ENCODE measurements around the gene OR2Z1. TPM values are rescaled to one million over a fixed set of nuclear protein-coding genes. Genes with fewer than 3 reads are reported as not detected.
A peak's percentile ranks its signal among the peaks of the same experiment; 100 is the strongest.
"Not testable (repeated sequence)": the region's sequence is repeated elsewhere in the genome, so short reads cannot be mapped to it uniquely, and the experiment has no call there.

The OR2Z1 gene
- total and polyA plus RNA-seq, 2 experiments from 2014 or later: not detected

DNA sequence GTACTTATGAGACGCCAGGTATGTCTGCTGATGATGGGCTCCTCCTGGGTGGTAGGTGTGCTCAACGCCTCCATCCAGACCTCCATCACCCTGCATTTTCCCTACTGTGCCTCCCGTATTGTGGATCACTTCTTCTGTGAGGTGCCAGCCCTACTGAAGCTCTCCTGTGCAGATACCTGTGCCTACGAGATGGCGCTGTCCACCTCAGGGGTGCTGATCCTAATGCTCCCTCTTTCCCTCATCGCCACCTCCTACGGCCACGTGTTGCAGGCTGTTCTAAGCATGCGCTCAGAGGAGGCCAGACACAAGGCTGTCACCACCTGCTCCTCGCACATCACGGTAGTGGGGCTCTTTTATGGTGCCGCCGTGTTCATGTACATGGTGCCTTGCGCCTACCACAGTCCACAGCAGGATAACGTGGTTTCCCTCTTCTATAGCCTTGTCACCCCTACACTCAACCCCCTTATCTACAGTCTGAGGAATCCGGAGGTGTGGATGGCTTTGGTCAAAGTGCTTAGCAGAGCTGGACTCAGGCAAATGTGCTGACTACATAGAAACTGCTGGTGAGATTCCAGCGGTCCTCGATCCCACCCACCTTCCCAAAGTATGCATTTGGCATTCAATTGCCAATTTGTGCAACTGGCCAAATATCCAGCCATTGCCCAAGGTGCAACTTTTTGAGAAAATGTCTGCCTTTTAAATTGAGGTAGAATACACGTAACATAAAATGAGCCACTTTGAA, 10.2 kb downstream of the OR2Z1 start:
- peaks cover 13% of the 10 kb centered on the region for H3K27me3 Mint-ChIP-seq (ENCODE audit: insufficient read depth, low read depth, poor library complexity)
- no peak overlapping the region for H3K27ac Mint-ChIP-seq
- DNase-seq (ENCODE audit: low spot score) (peak; percentile 4), ATAC-seq (no peak)
- TF ChIP-seq, protein P1, sequence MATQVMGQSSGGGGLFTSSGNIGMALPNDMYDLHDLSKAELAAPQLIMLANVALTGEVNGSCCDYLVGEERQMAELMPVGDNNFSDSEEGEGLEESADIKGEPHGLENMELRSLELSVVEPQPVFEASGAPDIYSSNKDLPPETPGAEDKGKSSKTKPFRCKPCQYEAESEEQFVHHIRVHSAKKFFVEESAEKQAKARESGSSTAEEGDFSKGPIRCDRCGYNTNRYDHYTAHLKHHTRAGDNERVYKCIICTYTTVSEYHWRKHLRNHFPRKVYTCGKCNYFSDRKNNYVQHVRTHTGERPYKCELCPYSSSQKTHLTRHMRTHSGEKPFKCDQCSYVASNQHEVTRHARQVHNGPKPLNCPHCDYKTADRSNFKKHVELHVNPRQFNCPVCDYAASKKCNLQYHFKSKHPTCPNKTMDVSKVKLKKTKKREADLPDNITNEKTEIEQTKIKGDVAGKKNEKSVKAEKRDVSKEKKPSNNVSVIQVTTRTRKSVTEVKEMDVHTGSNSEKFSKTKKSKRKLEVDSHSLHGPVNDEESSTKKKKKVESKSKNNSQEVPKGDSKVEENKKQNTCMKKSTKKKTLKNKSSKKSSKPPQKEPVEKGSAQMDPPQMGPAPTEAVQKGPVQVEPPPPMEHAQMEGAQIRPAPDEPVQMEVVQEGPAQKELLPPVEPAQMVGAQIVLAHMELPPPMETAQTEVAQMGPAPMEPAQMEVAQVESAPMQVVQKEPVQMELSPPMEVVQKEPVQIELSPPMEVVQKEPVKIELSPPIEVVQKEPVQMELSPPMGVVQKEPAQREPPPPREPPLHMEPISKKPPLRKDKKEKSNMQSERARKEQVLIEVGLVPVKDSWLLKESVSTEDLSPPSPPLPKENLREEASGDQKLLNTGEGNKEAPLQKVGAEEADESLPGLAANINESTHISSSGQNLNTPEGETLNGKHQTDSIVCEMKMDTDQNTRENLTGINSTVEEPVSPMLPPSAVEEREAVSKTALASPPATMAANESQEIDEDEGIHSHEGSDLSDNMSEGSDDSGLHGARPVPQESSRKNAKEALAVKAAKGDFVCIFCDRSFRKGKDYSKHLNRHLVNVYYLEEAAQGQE (IDR thresholded peaks at IDR 0.05; ENCODE audit: unreplicated experiment): peak; percentile 54
- no peak for TF ChIP-seq JUNB (IDR thresholded peaks at IDR 0.05; ENCODE audit: unreplicated experiment)
- H3K36me3 Mint-ChIP-seq (ENCODE audit: low read depth): peaks cover 34% of the 10 kb centered on the region
- Histone ChIP-seq H3K36me3 (ENCODE audit: insufficient read depth) (no peaks in the 10 kb centered on the region), H3K4me2 (no peak overlapping the region), H3K4me3 (no peak overlapping the region), H3K79me2 (replicated peaks; ENCODE audit: insufficient read depth) (no peaks in the 10 kb centered on the region), H3K27ac (ENCODE audit: low read depth) (no peak overlapping the region), H4K20me1 (replicated peaks; ENCODE audit: insufficient read depth) (no peaks in the 10 kb centered on the region), H3K27me3 (ENCODE audit: insufficient read depth) (no peaks in the 10 kb centered on the region), H3K9me2 (ENCODE audit: insufficient read depth) (no peaks in the 10 kb centered on the region), H3F3A (replicated peaks; ENCODE audit: low read depth) (no peaks in the 10 kb centered on the region), H2AFZ (no peak overlapping the region), H3K4me1 (ENCODE audit: insufficient read depth) (no peaks in the 10 kb centered on the region)
- no peak overlapping the region for H3K4me3 Mint-ChIP-seq
- no peaks in the 10 kb centered on the region; the same call in 2 of the 3 replicates for H3K4me1 Mint-ChIP-seq
- peaks cover 89% of the 10 kb centered on the region for H3K9me3 Mint-ChIP-seq

DNA sequence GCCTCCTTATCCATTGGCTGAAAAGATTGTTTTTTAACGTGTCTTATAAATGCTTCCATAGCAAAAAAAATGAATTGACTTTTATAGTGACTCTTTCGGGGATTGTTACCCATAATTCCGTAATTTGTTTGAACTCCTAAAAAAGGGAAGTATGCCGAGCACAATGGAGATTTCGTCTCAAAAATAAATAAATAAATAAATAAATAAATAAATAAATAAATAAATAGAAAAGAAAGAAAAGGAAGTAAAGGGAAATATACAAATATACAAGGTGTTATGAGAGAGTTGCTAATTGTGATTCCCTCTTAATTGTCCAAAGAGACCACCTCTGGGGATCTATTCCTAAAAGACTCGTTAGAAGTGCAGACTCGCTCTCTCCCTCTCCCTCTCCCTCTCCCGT, 16.9 kb downstream of the OR2Z1 start:
- Histone ChIP-seq H3F3A (replicated peaks; ENCODE audit: low read depth) (no peaks in the 10 kb centered on the region), H2AFZ (no peak overlapping the region), H3K4me3 (no peak overlapping the region), H3K4me1 (ENCODE audit: insufficient read depth) (no peaks in the 10 kb centered on the region), H3K79me2 (replicated peaks; ENCODE audit: insufficient read depth) (no peaks in the 10 kb centered on the region), H3K4me2 (no peak overlapping the region), H3K27me3 (ENCODE audit: insufficient read depth) (no peaks in the 10 kb centered on the region), H3K27ac (ENCODE audit: low read depth) (no peak overlapping the region), H3K36me3 (ENCODE audit: insufficient read depth) (no peaks in the 10 kb centered on the region), H4K20me1 (replicated peaks; ENCODE audit: insufficient read depth) (no peaks in the 10 kb centered on the region), H3K9me2 (ENCODE audit: insufficient read depth) (no peaks in the 10 kb centered on the region)
- Mint-ChIP-seq H3K4me3 (no peak overlapping the region), H3K9me3 (peaks cover 67% of the 10 kb centered on the region), H3K4me1 (no peaks in the 10 kb centered on the region), H3K27me3 (ENCODE audit: insufficient read depth, low read depth, poor library complexity) (peaks cover 3% of the 10 kb centered on the region), H3K36me3 (ENCODE audit: low read depth) (peaks cover 14% of the 10 kb centered on the region), H3K27ac (no peak overlapping the region)
- TF ChIP-seq POLR2AphosphoS5 (IDR thresholded peaks at IDR 0.05; ENCODE audit: low read depth) (no peak), JUNB (IDR thresholded peaks at IDR 0.05; ENCODE audit: unreplicated experiment) (no peak), EZH2 (IDR thresholded peaks at IDR 0.05; ENCODE audit: low read depth, unreplicated experiment) (no peak), EZH2phosphoT487 (IDR thresholded peaks at IDR 0.05; ENCODE audit: unreplicated experiment) (no peak), CREB1 (CRISPR knock-in tag; IDR thresholded peaks at IDR 0.05; ENCODE audit: low read depth) (no peak)
- no peak for DNase-seq (ENCODE audit: low spot score)
- no peak for ATAC-seq

DNA sequence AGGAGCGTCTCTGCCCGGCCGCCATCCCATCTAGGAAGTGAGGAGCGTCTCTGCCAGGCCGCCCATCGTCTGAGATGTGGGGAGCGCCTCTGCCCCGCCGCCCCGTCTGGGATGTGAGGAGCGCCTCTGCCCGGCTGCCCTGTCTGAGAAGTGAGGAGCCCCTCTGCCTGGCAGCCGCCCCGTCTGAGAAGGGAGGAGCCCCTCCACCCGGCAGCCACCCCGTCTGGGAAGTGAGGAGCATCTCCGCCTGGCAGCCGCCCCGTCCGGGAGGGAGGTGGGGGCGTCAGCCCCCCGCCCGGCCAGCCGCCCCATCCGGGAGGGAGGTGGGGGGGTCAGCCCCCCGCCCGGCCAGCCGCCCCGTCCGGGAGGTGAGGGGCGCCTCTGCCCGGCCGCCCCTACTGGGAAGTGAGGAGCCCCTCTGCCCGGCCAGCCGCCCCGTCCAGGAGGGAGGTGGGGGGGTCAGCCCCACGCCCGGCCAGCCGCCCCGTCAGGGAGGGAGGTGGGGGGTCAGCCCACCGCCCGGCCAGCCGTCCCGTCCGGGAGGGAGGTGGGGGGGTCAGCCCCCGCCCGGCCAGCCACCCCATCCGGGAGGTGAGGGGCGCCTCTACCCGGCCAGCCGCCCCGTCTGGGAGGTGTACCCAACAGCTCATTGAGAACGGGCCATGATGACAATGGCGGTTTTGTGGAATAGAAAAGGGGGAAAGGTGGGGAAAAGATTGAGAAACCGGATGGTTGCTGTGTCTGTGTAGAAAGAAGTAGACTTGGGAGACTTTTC, 18.0 kb downstream of the OR2Z1 start:
- H2AFZ ChIP-seq; H3K79me2 ChIP-seq (replicated peaks; ENCODE audit: insufficient read depth); H4K20me1 ChIP-seq (replicated peaks; ENCODE audit: insufficient read depth); H3K4me2 ChIP-seq; DNase-seq (ENCODE audit: low spot score); H3K27ac Mint-ChIP-seq; H3K36me3 ChIP-seq (ENCODE audit: insufficient read depth); ATAC-seq; H3K4me1 ChIP-seq (ENCODE audit: insufficient read depth); H3F3A ChIP-seq (replicated peaks; ENCODE audit: low read depth); H3K27me3 Mint-ChIP-seq (ENCODE audit: insufficient read depth, low read depth, poor library complexity); H3K9me2 ChIP-seq (ENCODE audit: insufficient read depth); H3K27me3 ChIP-seq (ENCODE audit: insufficient read depth); H3K27ac ChIP-seq (ENCODE audit: low read depth); H3K4me3 ChIP-seq; H3K4me1 Mint-ChIP-seq; H3K4me3 Mint-ChIP-seq: not testable (repeated sequence)
- peaks cover 58% of the 10 kb centered on the region for H3K9me3 Mint-ChIP-seq
- H3K36me3 Mint-ChIP-seq (ENCODE audit: low read depth): peaks cover 12% of the 10 kb centered on the region

DNA sequence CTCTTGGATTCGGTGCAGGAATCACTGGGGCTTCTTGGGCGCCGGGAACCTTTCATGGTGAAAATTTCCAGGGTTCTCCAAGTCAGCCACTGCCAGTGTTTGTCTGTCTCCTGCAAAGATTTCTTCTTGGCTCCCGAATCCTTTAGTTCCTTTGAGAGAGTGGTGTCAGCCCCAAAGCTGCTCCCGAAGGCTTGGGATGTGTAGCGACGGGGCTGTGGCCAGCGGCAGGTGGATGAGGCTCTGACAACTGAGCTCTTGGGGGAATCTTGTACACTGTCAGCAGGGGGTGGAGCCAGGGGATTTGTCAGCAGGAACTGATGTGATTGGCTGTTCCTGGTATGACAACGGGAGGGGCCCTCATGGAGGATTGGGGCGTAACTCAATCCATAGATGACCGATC, 45.8 kb downstream of the OR2Z1 start:
- H3K27me3 ChIP-seq (ENCODE audit: insufficient read depth); ATAC-seq; H3K4me3 ChIP-seq; H3K9me2 ChIP-seq (ENCODE audit: insufficient read depth); H3K4me2 ChIP-seq; H2AFZ ChIP-seq; H3K27ac ChIP-seq (ENCODE audit: low read depth); H3K4me1 ChIP-seq (ENCODE audit: insufficient read depth); H3K4me3 Mint-ChIP-seq; DNase-seq (ENCODE audit: low spot score); H4K20me1 ChIP-seq (replicated peaks; ENCODE audit: insufficient read depth); H3K79me2 ChIP-seq (replicated peaks; ENCODE audit: insufficient read depth); H3K36me3 ChIP-seq (ENCODE audit: insufficient read depth); H3K36me3 Mint-ChIP-seq (ENCODE audit: low read depth); H3K27ac Mint-ChIP-seq; H3K27me3 Mint-ChIP-seq (ENCODE audit: insufficient read depth, low read depth, poor library complexity); H3K9me3 Mint-ChIP-seq; H3F3A ChIP-seq (replicated peaks; ENCODE audit: low read depth); H3K4me1 Mint-ChIP-seq: not testable (repeated sequence)
